HG02798 (cell line): ENCODE measurements around the gene CPEB1.
A peak's percentile ranks its signal among the peaks of the same experiment; 100 is the strongest.

ENCODE experiments used
- ATAC-seq: cut with Tn5 transposase; IDR thresholded peaks from one replicate; pipeline ENCODE4 v1.9.1; 2021; ENCODE audit warnings: mild to moderate bottlenecking; ENCODE audit not compliant: unreplicated experiment, poor library complexity

CPEB1 gene

DNA sequence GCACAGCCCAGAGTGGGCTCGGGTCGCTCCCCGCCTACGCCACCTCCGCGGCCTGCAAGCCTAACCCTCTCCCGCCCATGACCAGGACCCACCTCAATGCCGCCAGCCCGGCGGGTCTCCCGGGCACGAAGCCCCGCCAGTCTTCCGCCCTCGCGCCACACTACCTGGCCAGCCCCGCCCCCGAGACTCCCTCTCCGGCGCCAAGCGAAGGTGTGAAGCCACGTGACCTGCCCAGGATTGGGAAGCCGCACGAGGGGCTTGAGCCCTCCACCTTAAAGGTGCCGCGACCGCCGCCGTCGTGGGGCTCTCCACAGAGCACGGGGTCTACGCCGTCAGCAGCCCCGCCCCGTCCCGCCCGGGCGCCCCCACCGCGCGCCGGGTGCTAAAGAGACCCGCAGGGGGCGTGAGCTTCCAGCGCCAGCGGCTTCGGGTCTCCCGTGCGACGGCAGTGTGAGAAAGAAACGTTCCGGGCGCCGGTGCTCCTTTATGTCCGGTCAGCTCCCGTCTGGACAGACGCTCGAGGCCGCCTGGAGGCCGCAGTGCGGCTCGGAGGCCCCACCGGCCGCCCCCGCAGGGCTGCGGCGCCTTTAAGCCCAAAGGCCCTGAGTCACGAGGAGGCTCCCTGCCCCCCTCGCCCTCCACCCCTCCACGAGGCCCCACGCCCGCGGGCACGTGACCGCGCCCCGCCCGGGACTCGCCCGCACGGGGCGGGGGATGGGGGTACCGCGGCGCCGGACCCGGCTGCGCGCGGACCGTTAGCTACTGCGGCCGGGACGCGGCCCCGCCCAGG lies at the start of gene CPEB1:
Gene CPEB1 (minus strand): TSS at position 319 of the 790 bp plus-strand sequence. CDS start 18,904 bp downstream, outside the sequence.
- ATAC-seq = peak; percentile 46

GRCh38 chr15:82692171-82692570 lies 45.0 kb upstream of the CPEB1 start:
- no peak for ATAC-seq

DNA sequence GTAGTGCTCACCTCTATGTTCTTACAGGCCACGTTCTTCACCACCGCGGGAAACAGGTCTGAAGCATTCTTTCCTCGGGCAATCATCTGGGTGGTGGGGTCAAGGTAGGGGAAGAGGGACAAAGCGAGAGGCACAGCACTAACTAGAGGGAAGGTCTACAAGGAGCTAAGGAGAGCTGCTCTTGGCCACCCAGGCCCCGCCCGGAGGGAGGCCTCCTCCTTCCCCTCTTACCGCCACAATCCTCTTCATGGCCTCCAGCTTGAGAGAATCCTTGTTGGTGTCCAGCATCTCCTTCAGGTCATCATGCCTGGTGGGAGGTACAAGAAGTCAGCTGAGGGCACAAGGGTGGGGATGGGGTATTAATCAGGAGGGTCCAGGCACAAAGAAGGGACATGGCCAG lies 42.0 kb upstream of the CPEB1 start:
- no peak for ATAC-seq

DNA sequence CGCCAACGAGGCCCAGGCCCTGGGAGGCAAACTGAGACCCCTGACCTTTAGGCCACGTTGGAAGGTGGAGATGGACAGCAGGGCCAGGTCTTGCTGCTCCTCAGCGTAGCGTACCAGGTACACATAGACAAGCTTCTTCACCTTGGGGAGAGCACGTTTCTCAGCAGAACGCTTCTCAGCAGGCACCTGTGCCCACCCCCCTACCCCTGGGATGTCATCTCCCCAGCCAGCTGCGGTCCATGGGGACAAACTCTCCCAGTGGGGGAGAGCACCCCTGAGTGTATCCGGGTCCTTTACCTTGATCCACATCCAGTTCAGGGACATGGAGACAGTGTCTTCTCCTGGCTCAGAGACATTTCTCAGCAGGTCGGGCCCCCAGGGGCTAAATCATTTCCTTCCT lies 41.5 kb upstream of the CPEB1 start:
- ATAC-seq = no peak

- ATAC-seq = no peak
These were observed 34.2 kb upstream of the CPEB1 start for GRCh38 chr15:82681371-82681770.

DNA sequence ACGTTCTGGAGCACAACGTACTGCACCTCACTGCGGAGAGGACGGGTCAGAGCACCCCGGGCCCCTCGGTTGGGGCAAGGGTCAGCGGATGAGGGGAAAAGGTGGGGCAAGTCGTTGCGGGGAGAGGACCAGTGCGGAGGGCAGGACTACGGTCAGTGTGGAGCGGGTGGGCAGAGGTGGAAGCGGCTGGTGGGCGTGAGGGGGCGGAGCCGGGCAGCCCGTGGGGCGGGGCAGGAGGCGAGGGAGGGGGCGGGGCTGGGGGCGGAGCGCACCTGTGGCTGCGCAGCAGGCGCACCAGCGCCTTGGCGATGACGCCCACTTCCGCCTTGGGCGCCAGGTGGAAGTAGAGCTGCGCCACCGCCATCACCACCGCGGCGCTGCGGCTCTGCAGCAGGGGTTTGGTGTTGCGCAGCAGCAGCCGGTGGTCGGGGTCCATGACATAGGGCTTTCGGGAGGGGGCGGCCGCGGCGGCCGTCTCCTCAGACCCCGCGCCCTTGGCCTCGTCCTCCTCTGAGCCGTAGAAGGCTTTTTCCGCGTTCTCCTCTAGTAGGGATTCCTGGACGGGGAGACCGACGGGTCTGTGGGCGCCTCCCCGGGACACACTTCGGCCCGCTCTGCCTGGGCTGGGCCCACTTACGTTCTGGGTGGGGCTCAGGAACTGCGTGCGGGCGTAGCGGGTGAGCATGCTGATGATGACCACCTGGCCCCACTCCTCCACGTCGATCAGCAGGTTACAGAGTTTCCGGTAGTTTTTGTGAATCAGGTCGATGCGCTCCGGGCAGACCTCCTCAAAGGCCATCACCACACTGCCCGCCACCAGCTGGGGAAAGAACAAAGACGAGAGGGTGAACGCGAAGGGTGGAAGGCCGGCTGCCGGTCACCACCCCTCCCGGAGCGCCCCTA lies 33.3 kb upstream of the CPEB1 start:
- ATAC-seq = peak; percentile 76

- ATAC-seq = no peak
These were observed 32.5 kb upstream of the CPEB1 start for GRCh38 chr15:82679626-82680199.

DNA sequence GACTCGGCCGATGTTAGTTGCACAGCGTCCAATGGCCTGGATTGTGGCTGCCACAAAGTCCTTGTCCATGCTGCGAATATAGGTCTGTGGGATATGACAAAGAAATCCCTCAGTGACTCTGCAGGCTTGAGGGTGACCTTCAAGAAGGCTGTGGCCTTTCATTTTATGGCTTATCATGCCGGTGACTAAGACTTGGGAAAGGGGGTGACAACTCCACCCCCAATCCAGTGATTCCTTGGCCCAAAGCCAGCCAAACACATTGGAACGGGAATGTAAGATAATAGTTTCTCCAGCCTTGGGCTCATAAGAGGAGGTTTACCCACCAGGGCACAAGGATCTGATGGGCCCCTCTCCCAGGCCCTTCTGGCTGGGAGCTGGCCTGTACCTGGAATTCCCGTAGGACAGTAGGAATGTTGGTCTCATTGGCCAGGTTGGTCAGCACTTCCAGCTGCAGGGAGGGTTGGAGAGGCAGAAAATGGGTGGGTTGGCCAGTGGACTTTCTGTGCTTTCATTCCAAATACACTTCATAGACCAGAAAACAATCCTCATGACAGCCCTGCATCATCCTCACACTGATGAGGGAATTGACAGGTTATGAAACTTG lies 30.7 kb upstream of the CPEB1 start:
- no peak for ATAC-seq

DNA sequence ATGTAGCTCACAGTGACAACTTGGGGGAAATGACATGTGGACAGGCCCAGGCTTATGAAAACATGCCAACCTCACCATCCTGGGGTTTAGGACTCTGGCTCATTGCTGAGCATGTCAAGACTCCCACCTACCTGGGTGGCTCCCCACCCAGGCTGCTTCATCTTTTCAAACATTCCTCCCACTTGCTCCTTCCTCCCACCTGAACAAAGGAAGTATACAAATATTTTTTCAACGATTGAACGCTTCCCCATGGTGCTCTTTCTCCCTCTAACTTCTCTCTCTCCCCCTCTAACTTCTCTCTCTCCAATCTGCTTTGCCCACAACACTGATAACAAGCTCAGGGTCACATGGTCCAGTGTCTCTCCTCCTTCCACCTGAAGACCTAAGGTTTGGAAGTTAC lies 27.7 kb upstream of the CPEB1 start:
- no peak for ATAC-seq

DNA sequence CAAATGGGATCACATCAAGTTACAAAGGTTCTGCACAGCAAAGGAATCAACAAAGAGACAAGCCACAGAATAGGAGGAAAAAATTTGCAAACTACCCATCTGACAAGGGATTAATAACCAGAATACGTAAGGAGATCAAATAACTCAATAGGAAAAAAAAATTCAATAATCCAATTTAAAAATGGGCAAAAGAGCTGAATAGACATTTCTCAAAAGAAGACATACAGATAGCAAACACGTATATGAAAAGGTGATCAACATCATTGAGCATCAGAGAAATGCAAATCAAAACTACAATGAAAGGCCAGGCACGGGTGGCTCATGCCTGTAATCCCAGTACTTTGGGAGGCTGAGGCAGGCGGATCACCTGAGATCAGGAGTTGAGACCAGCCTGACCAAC lies 23.5 kb upstream of the CPEB1 start:
- ATAC-seq = no peak

- no peak for ATAC-seq
These were observed 19.4 kb upstream of the CPEB1 start for GRCh38 chr15:82666606-82667005.

DNA sequence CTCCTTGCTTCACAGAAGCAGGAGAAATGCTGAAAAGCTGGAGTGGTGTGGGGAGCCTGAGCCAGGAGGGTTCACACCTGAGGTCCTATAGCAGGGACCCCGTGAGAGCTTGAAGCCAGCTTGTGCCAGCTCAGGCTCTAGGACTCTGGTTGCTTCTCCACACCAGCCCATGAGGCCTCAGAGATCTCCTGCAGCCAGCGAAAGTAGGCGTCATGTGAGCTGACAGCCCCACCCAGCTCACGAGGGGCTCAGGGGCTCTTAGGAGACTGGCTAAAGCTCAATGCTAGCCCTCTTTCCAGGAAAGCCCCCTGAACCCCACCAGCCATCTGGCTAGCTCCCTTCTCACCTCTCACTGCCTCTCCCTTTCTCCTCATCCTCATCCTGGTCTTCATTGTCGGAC lies 16.9 kb upstream of the CPEB1 start:
- ATAC-seq = no peak

- ATAC-seq = no peak
These were observed 16.0 kb upstream of the CPEB1 start for GRCh38 chr15:82663186-82663600.

DNA sequence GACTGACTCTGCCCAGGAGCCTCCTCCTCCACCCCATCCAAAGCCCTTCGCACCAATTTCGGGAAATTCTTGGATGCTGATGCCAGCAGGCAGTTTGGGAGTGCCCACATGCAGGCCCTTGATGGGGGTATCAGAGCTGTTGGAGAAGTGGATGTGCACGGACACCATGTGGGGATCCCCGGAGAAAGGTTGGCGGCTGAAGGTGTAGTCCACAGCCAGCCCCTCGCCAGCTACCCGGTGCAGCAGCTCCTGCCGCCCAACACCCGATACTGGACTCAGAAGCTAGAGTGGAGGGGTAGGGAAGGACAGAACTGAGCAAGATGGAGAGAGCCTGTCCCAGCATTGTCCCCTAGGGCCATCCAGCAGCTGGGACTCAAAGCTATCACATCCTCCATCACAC lies 15.5 kb upstream of the CPEB1 start:
- no peak for ATAC-seq

DNA sequence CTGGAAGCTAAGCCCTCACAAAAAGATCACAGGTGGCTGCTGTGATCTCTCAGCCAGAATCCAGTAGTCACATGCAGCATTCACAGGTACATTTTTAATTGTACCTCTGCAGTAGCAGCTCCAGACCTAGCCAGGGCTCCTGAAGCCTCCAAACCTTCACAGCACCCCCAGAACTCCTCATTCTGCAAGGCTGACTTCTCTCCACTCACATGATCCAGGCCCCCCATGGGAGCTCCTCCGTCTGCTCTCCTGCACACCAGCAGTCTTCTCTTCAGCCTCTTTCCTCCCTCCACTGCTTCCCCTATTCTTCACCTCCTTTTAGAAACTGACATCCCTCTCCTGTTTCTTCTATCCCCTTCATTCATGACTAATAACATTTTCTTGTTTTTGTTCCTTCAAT lies 13.2 kb upstream of the CPEB1 start:
- ATAC-seq = no peak

DNA sequence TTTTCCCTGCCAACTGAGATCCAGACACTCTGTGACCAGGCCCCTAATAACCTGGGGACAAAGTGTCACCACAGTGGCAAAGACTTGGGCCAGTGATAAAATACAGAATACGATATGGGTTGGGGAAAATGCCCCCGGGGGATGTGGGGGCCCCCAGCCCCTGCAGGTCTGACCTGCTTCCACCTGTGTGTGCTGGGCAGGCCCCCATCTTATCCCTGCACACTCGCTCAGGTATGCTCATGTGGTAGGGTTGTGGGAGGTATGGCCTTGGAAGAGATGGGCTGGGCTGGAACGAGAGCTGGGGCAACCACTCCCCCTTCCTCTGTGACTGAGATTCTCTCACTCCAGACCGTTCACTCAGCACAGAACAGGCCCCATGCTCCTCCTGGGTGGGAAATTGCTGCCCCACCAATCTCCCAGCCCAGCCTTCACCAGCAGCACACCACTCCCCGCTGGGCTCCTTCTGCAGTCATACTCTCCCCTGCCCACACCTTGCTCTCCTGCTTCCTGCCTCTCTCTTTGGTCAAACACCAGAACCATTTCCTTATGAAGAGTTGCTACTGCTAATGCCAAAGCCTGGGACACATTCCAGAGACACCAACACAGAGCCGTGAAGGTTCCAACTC lies 9.6 kb upstream of the CPEB1 start:
- ATAC-seq = no peak

DNA sequence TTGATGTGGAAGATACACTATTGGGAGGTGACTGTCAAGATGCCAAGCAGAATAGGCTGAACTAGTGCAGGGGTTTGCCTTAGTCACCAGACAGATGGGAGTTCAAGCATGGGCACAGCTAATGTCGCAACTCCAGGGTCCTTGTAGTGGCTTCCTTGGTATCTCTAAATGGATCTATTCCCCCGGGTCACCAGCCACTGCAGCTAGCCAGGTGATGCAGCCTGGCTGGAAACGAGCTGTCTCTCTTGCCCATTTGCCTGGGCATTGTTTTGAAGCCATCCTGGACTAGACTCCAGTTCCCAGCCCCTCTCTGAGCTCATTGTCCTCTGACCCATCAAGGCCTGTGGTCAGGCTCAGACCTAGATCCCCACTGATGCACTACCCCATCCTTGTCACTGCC lies 8.4 kb upstream of the CPEB1 start:
- ATAC-seq = no peak

- ATAC-seq = no peak
These were observed 6.5 kb upstream of the CPEB1 start for GRCh38 chr15:82653483-82654168.

- no peak for ATAC-seq
These were observed 4.5 kb upstream of the CPEB1 start for GRCh38 chr15:82651708-82652107.
